K562 (cell line): ENCODE results near the gene CDH20. TPM values are rescaled to one million over a fixed set of nuclear protein-coding genes. Genes with fewer than 3 reads are reported as not detected.

Experiments
- ATAC-seq: fragments of 200-7000 bp; cut with Tn5 transposase; 3 replicates; pipeline ENCODE4 v1.9.1; 2020; ENCODE audit warnings: moderate library complexity
- BruUV-seq: library from RNA; stranded (reverse); fragments of 400-500 nt; replicated peaks from 2 replicates; lab custom pipeline; 2021; lab: Mats Ljungman, UMichigan
- CTCF ChIA-PET: fragments of 300-600 bp; formaldehyde crosslinking; extraction: SDS; loops from one replicate; lab custom pipeline; 2021; ENCODE audit warnings: low intra/inter-chr PET ratio; lab: Yijun Ruan, JAX
- POLR2A ChIA-PET: fragments of 300-600, 350-650 bp; sonication (Branson Sonifier 250); formaldehyde crosslinking; extraction: SDS; loops from one replicate; lab custom pipeline; 2021; ENCODE audit warnings: antibody characterized with exemption, inconsistent platforms; lab: Yijun Ruan, JAX
- DNase-seq, 4 experiments: peaks; one replicate each; pipeline versions ENCODE4 v3.0.0 to v3.0.0-alpha.2; 2011 to 2018; ENCODE audit warnings: low spot score in 3 of 4, mixed read lengths in 3 of 4; ENCODE audit errors: extremely low read depth in 1 of 4
- FAIRE-seq: peaks from 2 replicates; lab custom pipeline; 2011; peaks lifted over from hg19 to GRCh38; lab: Jason Lieb, UNC
- H2AFZ ChIP-seq: 2 replicates; pipeline ENCODE4 v1.6.0; 2011; ENCODE audit warnings: low read depth, low read length, control low read depth, inconsistent platforms
- H3K27ac ChIP-seq: fragments of 200-600 bp; 3 replicates; pipeline ENCODE4 v1.8.0; 2011; ENCODE audit warnings: low read depth, mild to moderate bottlenecking, control low read depth, inconsistent platforms, low read length, moderate library complexity, mixed read lengths; ENCODE audit errors: extremely low read depth
- H3K27me3 ChIP-seq, 2 experiments: fragments of 300-600 bp in 1 of 2; 2 replicates in 1 of 2; 3 replicates in 1 of 2; pipeline versions ENCODE4 v1.6.0 to v1.8.0; 2011; ENCODE audit warnings: inconsistent platforms in 2 of 2, low read length in 2 of 2, mild to moderate bottlenecking in 1 of 2, mixed read lengths in 1 of 2, moderate library complexity in 1 of 2; ENCODE audit not compliant: control insufficient read depth in 2 of 2, insufficient read depth in 2 of 2
- H3K36me3 ChIP-seq: fragments of 300-600 bp; 3 replicates; pipeline ENCODE4 v1.8.0; 2011; ENCODE audit warnings: mild to moderate bottlenecking, low read length, inconsistent platforms; ENCODE audit not compliant: control insufficient read depth, insufficient read depth
- H3K4me1 ChIP-seq, 2 experiments: fragments of 200-600 bp in 1 of 2; replicated peaks in 1 of 2; 2 replicates in 1 of 2; 3 replicates in 1 of 2; pipeline versions ENCODE4 v1.5.1 to v1.8.0; 2011; ENCODE audit warnings: inconsistent platforms in 2 of 2, low read length in 2 of 2, mild to moderate bottlenecking in 1 of 2, mixed read lengths in 1 of 2, moderate library complexity in 1 of 2; ENCODE audit not compliant: control insufficient read depth in 2 of 2, insufficient read depth in 2 of 2
- H3K4me2 ChIP-seq: 2 replicates; pipeline ENCODE4 v1.6.1; 2011; ENCODE audit warnings: low read length, control low read depth, inconsistent platforms, mixed read lengths; ENCODE audit not compliant: insufficient read depth
- H3K4me3 ChIP-seq: fragments of 200-600 bp; sonication (generic), shearing (Covaris generic); 2 replicates; pipeline ENCODE4 v1.5.1; 2016; ENCODE audit warnings: control low read depth, inconsistent platforms
- H3K79me2 ChIP-seq: fragments of 200-600 bp; 3 replicates; pipeline ENCODE4 v1.8.0; 2011; ENCODE audit warnings: low read length, inconsistent platforms; ENCODE audit not compliant: control insufficient read depth, insufficient read depth
- H3K9ac ChIP-seq, 2 experiments: 2 replicates each; pipeline versions ENCODE4 v1.6.0 to v1.6.1; 2011; ENCODE audit warnings: low read depth in 2 of 2, low read length in 2 of 2, control low read depth in 1 of 2, inconsistent platforms in 1 of 2, mild to moderate bottlenecking in 1 of 2, mixed read lengths in 1 of 2; ENCODE audit not compliant: insufficient read depth in 1 of 2
- H3K9me1 ChIP-seq: one replicate; pipeline ENCODE4 v1.6.0; 2011; ENCODE audit warnings: inconsistent platforms, mild to moderate bottlenecking, low read length, moderate library complexity; ENCODE audit not compliant: control insufficient read depth, insufficient read depth
- H3K9me3 ChIP-seq: replicated peaks from 2 replicates; pipeline ENCODE4 v1.5.1; 2011; ENCODE audit warnings: low read depth, low read length, inconsistent platforms; ENCODE audit not compliant: control insufficient read depth, insufficient read depth
- H4K20me1 ChIP-seq: replicated peaks from 2 replicates; pipeline ENCODE4 v1.6.1; 2011; ENCODE audit warnings: low read length, inconsistent platforms, mixed read lengths; ENCODE audit not compliant: control insufficient read depth, insufficient read depth
- ATF7 ChIP-seq: fragments of 450-650 bp; IDR thresholded peaks from 2 replicates; pipeline ENCODE4 v1.7.1; 2014; ENCODE audit warnings: mild to moderate bottlenecking, moderate library complexity
- CC2D1A ChIP-seq: fragments of 450-650 bp; IDR thresholded peaks from 2 replicates; pipeline ENCODE4 v1.6.1; 2017; ENCODE audit warnings: mild to moderate bottlenecking
- GABPB2 ChIP-seq: fragments of 250-450 bp; sonication (Bioruptor Pico); conservative IDR thresholded peaks from 2 replicates; pipeline ENCODE4 v1.5.1; 2021; ENCODE audit warnings: mild to moderate bottlenecking
- PHF21A ChIP-seq: fragments of 450-650 bp; IDR thresholded peaks from 2 replicates; pipeline ENCODE4 v1.6.1; 2017; ENCODE audit warnings: low read depth, borderline replicate concordance
- YBX1 ChIP-seq: fragments of 450-650 bp; IDR thresholded peaks from 2 replicates; pipeline ENCODE4 v1.7.1; 2016; ENCODE audit warnings: mild to moderate bottlenecking
- WGBS: fragments of 100-300 bp; shearing (Covaris generic); methylation state at CpG from one replicate; pipeline ENCODE4 v1.1.6; 2016; ENCODE audit warnings: low coverage, mixed read lengths; ENCODE audit not compliant: insufficient coverage; ENCODE audit errors: missing lambda C conversion rate; 5-methylcytosine and 5-hydroxymethylcytosine counted together
- in situ Hi-C: fragments of 300-500 bp; cut with MboI; formaldehyde crosslinking; loops from 4 replicates; pipeline ENCODE4 v1.15.0; 2018; ENCODE audit warnings: inconsistent platforms, mixed read lengths
- intact Hi-C: fragments of 100-400 bp; cut with micrococcal nuclease; formaldehyde crosslinking; loops from 2 replicates; pipeline ENCODE4 v1.14.2; 2022
- polyA plus RNA-seq, 8 experiments: library from polyadenylated mRNA; depleted of rRNA in 4 of 8; stranded (reverse) in 5 of 8; unstranded in 3 of 8; fragments of >200 nt; fragmentation: Nextera tagmentation in 2 of 8; fragmentation: Illumina TruSeq in 1 of 8; extraction: Ambion mirVana in 2 of 8; extraction: Trizol in 1 of 8; gene quantifications; 2 replicates each; pipeline versions ENCODE4 v1.2.1 to v1.2.3, GENCODE V29; 2011 to 2014; ENCODE audit warnings: inconsistent platforms in 1 of 8, missing spikeins in 1 of 8
- total RNA-seq, 7 experiments: library from RNA; depleted of rRNA in 6 of 7; stranded (reverse); fragments of >200 nt in 6 of 7; fragmentation: Illumina TruSeq in 2 of 7; extraction: Trizol in 2 of 7; gene quantifications; 2 replicates each; pipeline versions ENCODE4 v1.2.1 to v1.2.3, GENCODE V29; 2011 to 2021; ENCODE audit warnings: low replicate concordance in 1 of 7
- TF ChIP-seq, protein P1 (sequence below): sonication (generic); formaldehyde crosslinking; IDR thresholded peaks from 2 replicates; pipeline ENCODE4 v1.8.0; 2022; ENCODE audit warnings: mild to moderate bottlenecking, low read depth, missing genetic modification reagents
- TF ChIP-seq, protein P2 (sequence below): fragments of 250-450 bp; sonication (Bioruptor Pico); IDR thresholded peaks from 2 replicates; pipeline ENCODE4 v1.5.0; 2021; ENCODE audit warnings: mild to moderate bottlenecking, borderline replicate concordance

The CDH20 gene
- total and polyA plus RNA-seq, 9 of the 15 experiments (the other 6 are each of a cell fraction or from before 2014, with no cell fraction given): not detected

DNA sequence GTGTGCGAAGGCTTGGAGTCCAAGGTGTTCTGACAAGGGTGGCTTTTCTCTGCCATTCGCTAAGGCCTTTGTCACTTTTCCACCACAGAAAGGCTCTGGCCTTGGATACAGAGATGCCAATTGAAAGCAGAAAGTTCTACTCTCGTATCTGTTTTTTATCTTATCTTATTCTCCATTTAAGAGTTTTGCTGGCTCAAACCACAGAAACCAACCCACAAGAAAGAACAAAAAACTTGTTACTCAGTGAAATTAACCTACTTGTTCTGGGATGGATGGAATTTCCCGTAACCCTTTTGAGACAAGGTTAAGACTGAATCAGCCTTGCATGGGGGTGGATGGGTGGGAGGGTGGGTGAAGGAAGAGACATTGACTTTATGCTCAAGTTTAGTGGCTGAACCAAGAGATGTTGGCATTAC lies 221.7 kb downstream of the CDH20 start:
- POLR2A ChIA-PET: interaction anchor here (0.6 kb wide), 1 partner anchor 23 kb away, joined by 4 read pairs; no protein-coding TSS in a partner anchor
- BruUV-seq: no TSS peak
- no peak overlapping the region for H3K27ac ChIP-seq
- H3K4me2 ChIP-seq: no peak overlapping the region
- in situ Hi-C loops: no loop called here
- H3K4me1 ChIP-seq: peaks cover 0 to 6% of the 10 kb centered on the region in 2 experiments; a peak in 1 of 5 replicates
- H3K9me1 ChIP-seq: no peaks in the 10 kb centered on the region
- TF ChIP-seq, protein P1, sequence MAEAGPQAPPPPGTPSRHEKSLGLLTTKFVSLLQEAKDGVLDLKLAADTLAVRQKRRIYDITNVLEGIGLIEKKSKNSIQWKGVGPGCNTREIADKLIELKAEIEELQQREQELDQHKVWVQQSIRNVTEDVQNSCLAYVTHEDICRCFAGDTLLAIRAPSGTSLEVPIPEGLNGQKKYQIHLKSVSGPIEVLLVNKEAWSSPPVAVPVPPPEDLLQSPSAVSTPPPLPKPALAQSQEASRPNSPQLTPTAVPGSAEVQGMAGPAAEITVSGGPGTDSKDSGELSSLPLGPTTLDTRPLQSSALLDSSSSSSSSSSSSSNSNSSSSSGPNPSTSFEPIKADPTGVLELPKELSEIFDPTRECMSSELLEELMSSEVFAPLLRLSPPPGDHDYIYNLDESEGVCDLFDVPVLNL (CRISPR knock-in tag): no peak
- TF ChIP-seq YBX1 (no peak), PHF21A (no peak), GABPB2 (CRISPR knock-in tag) (no peak), ATF7 (no peak), CC2D1A (no peak)
- TF ChIP-seq, protein P2, sequence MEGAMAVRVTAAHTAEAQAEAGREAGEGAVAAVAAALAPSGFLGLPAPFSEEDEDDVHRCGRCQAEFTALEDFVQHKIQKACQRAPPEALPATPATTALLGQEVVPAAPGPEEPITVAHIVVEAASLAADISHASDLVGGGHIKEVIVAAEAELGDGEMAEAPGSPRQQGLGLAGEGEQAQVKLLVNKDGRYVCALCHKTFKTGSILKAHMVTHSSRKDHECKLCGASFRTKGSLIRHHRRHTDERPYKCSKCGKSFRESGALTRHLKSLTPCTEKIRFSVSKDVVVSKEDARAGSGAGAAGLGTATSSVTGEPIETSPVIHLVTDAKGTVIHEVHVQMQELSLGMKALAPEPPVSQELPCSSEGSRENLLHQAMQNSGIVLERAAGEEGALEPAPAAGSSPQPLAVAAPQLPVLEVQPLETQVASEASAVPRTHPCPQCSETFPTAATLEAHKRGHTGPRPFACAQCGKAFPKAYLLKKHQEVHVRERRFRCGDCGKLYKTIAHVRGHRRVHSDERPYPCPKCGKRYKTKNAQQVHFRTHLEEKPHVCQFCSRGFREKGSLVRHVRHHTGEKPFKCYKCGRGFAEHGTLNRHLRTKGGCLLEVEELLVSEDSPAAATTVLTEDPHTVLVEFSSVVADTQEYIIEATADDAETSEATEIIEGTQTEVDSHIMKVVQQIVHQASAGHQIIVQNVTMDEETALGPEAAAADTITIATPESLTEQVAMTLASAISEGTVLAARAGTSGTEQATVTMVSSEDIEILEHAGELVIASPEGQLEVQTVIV (CRISPR knock-in tag): no peak
- H2AFZ ChIP-seq: no peak overlapping the region
- H3K9ac ChIP-seq: no peak overlapping the region
- H3K36me3 ChIP-seq: no peaks in the 10 kb centered on the region
- H3K27me3 ChIP-seq: peaks cover 0 to 4% of the 10 kb centered on the region in 2 experiments; a peak in 1 of 5 replicates
- 13% methylated on average over 4 of the region's 4 CpGs for WGBS
- CTCF ChIA-PET: no interaction called here
- no peaks in the 10 kb centered on the region for H4K20me1 ChIP-seq
- intact Hi-C loops: no loop called here
- H3K4me3 ChIP-seq: no peak overlapping the region
- H3K9me3 ChIP-seq: no peaks in the 10 kb centered on the region
- FAIRE-seq: no peak
- no peaks in the 10 kb centered on the region for H3K79me2 ChIP-seq
- ATAC-seq: no peak
- DNase-seq: no peak
